Measurements from ENCODE around the gene HELQ.
"Not testable (repeated sequence)": the region's sequence is repeated elsewhere in the genome, so short reads cannot be mapped to it uniquely, and the experiment has no call there.

DNA sequence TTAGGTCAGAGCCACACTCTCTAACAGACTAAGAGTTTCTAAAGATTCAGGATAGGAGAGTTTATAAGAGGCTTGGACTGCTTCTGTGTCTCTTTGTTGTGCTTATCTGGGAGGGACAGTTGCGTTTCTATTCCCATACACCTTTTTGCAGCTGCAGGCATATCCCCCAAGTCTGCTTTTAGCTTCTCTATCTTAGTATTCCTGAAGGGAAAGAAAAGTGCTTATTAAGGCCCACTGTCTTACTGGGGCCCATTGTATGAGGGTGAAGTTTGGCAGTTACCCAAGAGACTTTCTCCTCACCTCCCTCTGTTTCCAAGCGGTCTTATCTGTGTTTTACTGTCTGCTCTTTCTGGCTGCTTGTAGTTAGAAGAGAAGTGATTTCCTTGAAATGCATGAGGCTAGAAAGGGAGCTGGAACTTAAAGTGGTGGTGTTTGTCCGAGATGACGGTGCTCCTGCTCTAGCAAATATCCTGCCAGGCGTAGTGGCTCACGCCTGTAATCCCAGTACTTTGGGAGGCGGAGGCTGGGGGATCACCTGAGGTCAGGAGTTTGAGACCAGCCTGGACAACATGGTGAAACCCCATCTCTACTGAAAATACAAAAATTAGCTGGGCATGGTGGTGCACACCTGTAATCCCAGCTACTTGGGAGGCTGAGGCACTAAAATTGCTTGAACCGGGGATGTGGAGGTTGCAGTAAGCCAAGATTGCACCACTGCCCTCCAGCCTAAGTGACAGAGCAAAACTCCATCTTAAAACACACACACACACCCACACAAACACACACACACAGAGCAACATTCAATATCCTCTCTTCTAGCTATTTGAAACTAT, 40.7 kb upstream of the HELQ start:
- TF ChIP-seq, protein P1, sequence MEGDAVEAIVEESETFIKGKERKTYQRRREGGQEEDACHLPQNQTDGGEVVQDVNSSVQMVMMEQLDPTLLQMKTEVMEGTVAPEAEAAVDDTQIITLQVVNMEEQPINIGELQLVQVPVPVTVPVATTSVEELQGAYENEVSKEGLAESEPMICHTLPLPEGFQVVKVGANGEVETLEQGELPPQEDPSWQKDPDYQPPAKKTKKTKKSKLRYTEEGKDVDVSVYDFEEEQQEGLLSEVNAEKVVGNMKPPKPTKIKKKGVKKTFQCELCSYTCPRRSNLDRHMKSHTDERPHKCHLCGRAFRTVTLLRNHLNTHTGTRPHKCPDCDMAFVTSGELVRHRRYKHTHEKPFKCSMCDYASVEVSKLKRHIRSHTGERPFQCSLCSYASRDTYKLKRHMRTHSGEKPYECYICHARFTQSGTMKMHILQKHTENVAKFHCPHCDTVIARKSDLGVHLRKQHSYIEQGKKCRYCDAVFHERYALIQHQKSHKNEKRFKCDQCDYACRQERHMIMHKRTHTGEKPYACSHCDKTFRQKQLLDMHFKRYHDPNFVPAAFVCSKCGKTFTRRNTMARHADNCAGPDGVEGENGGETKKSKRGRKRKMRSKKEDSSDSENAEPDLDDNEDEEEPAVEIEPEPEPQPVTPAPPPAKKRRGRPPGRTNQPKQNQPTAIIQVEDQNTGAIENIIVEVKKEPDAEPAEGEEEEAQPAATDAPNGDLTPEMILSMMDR (IDR thresholded peaks at IDR 0.05) = not testable (repeated sequence)
- not testable (repeated sequence) for TF ChIP-seq POLR2A, POLR2AphosphoS5 (IDR thresholded peaks at IDR 0.05)
